AG09309 (cell line): ENCODE data around the gene CSNK1G3.
"Not testable (repeated sequence)": the region's sequence is repeated elsewhere in the genome, so short reads cannot be mapped to it uniquely, and the experiment has no call there.

Experiments used
- DNase-seq: peaks from one replicate; pipeline ENCODE4 v3.0.0-alpha.2; 2010; ENCODE audit warnings: low read depth
- H3K4me3 ChIP-seq: 2 replicates; pipeline ENCODE4 v1.5.1; 2011; ENCODE audit warnings: mild to moderate bottlenecking, low read depth, low read length, moderate library complexity; ENCODE audit not compliant: control insufficient read depth
- TF ChIP-seq, protein P1 (sequence below): IDR thresholded peaks from 2 replicates; pipeline ENCODE4 v1.5.1; 2011; ENCODE audit warnings: mild to moderate bottlenecking, low read depth, low read length, inconsistent platforms; ENCODE audit not compliant: insufficient read depth, control insufficient read depth; ENCODE audit errors: missing control alignments

The CSNK1G3 gene

DNA sequence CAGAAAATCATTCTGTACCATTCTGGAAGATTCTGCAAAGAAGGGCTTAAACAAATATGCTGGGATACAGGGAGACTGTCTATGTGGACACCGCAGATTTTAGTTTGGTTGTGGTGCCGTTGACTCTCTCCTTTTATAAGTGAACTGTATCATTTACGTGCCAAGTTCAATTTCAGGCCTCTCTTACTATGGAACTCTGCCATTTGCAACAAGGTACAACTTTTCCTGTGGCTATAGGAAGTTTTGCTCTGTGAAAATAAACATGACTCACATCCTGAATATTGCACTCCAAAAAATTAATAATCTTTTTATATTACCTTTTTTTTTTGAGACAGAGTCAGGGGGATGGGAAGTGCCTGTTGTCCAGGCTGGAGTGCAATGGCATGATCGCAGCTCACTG, 29.7 kb upstream of the CSNK1G3 start:
- no peak for DNase-seq
- TF ChIP-seq, protein P1, sequence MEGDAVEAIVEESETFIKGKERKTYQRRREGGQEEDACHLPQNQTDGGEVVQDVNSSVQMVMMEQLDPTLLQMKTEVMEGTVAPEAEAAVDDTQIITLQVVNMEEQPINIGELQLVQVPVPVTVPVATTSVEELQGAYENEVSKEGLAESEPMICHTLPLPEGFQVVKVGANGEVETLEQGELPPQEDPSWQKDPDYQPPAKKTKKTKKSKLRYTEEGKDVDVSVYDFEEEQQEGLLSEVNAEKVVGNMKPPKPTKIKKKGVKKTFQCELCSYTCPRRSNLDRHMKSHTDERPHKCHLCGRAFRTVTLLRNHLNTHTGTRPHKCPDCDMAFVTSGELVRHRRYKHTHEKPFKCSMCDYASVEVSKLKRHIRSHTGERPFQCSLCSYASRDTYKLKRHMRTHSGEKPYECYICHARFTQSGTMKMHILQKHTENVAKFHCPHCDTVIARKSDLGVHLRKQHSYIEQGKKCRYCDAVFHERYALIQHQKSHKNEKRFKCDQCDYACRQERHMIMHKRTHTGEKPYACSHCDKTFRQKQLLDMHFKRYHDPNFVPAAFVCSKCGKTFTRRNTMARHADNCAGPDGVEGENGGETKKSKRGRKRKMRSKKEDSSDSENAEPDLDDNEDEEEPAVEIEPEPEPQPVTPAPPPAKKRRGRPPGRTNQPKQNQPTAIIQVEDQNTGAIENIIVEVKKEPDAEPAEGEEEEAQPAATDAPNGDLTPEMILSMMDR: no peak

GRCh38 chr5:123483446-123484077, 28.4 kb upstream of the CSNK1G3 start:
- TF ChIP-seq, protein P1: no peak
- no peak overlapping the region for H3K4me3 ChIP-seq
- no peak for DNase-seq

More for the DNA sequence above, 29.7 kb upstream of the CSNK1G3 start:
- no peak overlapping the region for H3K4me3 ChIP-seq

DNA sequence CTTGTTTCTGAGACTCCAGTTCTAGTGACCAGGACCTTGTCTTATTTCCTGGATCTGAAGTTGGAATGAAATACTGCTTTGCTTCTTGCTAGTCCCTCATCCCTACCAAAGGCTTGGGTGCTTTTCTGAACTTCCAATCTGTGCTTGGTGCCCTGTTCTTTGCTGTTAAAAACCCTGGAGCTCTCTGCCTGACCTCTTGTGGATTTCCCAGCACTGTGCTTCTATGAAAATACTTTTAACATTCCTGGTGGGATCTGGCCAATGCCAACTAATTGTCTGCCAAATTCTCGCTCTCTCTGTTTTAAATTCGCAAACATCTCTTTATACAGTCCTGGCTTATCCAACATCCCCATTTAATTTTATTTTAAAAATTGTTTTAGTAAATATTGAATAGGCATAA, 26.7 kb upstream of the CSNK1G3 start:
- TF ChIP-seq, protein P1: no peak
- H3K4me3 ChIP-seq: no peak overlapping the region
- DNase-seq: no peak

DNA sequence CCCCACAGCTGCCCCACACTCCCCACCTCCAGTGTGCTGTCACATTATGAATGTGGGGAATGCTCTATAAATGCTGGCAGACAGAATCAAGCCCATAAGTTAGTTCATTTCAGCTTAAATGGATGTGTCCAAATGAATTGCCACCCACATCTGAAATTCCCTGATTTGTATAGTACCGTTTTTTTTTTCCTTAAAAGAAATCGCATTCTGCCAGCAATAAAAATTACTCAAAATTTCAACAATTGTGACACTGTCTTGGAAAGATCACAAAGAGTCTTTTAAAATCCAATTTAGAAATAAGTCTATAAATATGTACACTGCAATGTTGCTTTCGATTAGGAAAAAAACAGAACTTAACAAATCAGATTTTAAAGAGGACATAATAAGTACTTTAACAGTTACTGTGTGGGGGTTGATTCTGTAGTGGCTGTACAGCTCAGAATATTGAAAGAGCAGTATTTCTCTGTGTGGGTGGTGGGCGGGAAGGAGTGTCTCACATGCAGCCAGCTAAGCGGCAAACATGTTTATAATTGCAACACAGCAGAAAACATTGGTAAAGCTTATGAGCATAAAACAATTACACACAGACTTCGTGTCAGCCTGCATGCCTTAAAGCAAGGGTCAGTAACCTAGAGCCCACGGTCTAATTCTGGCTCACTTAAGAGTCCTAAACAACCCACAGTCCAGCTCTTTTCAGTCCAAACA, 24.9 kb upstream of the CSNK1G3 start:
- TF ChIP-seq, protein P1: no peak
- DNase-seq: no peak
- H3K4me3 ChIP-seq: no peak overlapping the region

DNA sequence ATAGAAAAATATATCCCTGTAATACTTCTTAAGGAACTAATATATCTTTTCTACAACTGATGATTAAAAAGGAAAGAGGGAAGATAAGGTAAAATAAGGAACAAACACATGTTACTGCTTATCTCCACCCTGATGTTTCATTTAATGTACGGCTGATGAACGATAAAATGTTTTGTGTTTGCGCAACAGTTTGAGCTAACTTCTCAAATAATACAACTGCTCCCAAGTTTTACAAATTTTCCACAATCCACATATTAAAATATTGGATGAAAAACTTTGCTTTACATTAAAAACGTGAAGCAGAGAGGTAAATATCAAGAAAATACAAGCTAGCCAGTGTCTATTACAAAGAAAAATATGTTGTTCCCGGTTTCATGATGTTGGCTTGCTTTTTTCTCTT, 21.0 kb upstream of the CSNK1G3 start:
- no peak overlapping the region for H3K4me3 ChIP-seq
- TF ChIP-seq, protein P1: no peak
- DNase-seq: no peak

- not testable (repeated sequence) for H3K4me3 ChIP-seq, DNase-seq
Measured at GRCh38 chr5:123495211-123495610, 16.8 kb upstream of the CSNK1G3 start.

GRCh38 chr5:123496892-123497291, 15.1 kb upstream of the CSNK1G3 start:
- no peak overlapping the region for H3K4me3 ChIP-seq
- TF ChIP-seq, protein P1: no peak
- DNase-seq: no peak
